HG02798 (cell line): ENCODE results near the gene PDE2A.

Experiments used
- ATAC-seq: cut with Tn5 transposase; IDR thresholded peaks from one replicate; pipeline ENCODE4 v1.9.1; 2021; ENCODE audit warnings: mild to moderate bottlenecking; ENCODE audit not compliant: unreplicated experiment, poor library complexity

PDE2A gene

DNA sequence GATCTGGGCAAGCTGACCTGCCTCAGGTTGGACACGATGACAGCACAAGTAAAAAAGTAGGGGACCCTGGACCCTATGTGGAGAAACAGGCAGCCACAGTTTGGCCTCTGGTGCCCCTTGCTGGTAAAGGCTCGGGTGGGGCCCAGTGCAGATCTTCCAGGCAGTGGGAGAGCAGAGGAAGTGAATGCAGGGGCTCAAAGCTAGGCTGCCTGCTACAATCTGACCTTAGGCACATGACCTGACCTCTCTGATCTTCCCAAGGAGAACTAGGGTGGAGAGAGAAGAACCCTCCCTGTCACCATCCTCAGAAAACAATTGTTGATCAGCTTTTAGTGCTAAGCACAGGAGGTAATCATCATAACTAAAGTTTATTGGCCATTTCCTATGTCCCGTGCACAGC, 76.5 kb downstream of the PDE2A start:
- no peak for ATAC-seq

DNA sequence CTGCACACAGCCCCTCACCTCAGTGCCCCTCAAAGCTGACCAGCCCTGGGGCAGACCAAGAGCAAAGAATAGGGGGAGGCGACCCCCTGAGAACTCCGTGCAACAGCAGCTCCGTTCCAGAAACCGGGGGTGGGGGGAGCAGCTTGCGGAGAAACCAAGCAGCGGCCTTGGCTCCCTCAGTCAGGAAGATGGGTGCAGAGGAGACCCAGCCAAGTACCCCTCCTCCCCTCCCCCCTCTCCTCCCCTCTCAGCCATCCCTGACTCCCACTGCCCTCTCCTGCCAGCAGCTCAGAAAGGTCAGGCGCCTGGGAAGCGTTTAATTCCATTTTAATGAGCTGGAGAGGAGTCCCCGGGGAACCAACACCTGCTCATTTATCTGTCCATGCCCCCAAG, 78.9 kb downstream of the PDE2A start:
- ATAC-seq = no peak

DNA sequence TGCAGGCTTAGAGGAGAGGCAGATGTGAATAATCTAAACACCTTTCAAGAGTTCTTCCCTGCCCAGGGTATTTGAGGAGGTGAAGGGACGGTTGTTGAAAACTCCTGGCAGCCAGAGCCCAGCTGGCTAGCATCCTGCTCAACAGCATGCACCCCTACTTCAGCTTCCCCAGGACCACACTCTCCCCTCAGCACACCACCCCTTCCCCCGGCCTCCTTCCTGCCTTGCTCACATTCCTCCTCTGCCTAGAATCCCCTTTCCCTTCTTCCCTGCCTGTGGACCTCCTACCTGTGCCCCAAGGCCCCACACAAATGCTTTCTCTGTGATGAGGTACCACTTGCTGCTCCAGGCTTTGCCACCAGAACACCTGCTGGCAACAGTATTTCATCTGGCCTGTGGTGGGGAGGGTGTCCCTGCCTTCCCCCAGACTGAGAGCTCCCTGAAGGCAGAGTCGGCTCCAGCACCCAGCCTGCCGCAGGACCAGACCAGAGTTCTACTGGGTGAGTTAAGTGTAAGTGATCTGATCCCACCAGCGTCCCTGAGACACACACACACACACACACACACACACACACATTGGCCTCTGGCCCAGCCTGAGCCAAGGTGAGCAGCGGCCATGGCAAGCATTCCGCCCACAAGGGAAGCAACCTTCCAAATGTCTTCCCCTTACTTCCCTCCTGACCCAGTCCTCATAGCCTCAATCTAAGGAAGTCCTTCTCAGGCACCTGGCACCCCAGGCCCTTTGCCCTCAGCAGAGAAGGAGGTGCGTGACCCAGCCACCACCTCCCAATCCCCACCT, 79.5 kb downstream of the PDE2A start:
- ATAC-seq = no peak

DNA sequence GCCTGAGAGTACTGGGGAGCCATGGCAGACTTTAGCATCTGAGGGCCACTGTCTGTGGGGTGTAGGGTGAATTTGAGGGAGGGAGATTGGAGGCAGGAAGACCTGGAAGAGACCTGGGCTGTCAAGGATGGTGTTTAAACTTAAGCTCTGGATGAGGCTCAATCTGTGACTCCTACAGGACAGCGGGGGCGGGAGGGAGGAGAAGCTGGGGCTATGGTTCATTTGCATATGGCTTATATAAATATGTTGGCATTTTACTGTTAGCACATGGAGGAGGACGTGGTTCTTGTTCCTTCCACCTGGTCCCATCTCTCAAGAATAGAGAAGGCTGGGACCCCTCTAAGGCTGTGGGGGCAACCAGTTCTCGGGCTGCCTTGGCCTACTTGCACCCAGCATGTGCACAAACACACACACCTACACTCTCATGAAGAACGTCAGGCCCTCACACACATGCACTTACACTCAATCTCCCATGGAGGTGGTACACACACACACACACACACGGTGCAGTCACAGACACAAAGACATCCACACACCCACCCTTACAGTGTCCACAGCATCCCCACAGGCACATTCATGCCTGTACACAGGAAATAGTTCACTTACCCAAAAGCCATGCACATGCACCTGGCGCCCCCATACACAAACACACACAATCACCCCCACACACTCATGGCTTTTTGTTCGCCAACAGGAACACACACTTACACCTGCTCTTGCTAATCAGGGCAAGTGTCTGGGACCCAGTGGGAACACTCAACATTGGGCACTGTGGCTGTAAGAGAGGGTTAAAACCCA, 81.3 kb downstream of the PDE2A start:
- no peak for ATAC-seq

DNA sequence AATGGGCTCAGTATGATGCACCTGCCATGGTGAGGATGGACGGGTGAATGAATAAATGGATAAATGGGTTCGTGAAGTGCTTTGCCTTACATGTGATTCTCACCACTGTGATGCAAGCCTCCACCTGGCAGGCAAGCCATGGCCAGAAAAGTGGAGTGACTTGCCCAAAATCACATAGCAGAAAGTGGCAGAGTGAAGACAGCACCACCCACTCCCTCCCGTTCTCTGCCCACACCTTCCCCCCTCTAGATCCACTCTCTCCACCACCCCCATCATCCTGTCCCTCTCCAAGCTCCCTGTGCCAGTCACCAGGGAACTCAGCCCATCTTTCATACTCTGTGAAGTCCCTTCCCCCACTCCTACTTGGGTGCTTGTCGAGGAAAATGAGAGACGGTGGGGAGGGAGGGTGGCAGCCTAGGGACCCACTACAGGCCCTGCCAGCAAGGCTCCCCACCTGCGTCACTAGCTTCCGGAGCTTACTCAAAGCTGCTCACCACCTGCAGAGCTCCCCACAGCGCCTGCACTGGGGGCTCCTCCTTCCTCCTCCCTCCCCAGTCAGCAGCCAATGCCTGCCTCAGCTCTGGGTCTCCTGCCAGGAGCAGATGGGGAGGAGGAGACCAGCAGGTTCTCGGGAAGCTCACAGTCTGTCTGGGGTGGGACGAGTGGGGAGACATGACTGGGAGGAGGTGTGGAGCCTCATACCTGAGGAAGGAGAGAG, 82.3 kb downstream of the PDE2A start:
- no peak for ATAC-seq

DNA sequence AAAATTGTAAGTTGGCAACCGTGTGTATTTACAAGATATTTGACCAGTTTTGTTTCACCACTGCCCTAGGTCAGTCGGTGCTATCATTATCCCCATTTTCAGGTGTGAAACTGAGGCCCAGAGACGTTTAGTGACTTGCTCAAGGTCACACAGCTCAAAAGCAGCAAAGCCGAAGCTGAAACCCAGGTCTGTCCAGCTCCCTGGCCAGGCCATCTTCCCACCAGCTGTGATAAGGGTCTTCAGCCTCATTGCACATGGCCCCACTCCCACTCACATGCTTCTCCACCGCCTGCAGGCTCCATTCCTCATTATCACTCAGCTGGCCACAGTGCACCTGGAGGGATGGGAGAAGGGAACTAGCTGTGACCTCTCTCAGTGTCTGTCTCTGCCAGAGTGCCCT, 83.2 kb downstream of the PDE2A start:
- no peak for ATAC-seq

DNA sequence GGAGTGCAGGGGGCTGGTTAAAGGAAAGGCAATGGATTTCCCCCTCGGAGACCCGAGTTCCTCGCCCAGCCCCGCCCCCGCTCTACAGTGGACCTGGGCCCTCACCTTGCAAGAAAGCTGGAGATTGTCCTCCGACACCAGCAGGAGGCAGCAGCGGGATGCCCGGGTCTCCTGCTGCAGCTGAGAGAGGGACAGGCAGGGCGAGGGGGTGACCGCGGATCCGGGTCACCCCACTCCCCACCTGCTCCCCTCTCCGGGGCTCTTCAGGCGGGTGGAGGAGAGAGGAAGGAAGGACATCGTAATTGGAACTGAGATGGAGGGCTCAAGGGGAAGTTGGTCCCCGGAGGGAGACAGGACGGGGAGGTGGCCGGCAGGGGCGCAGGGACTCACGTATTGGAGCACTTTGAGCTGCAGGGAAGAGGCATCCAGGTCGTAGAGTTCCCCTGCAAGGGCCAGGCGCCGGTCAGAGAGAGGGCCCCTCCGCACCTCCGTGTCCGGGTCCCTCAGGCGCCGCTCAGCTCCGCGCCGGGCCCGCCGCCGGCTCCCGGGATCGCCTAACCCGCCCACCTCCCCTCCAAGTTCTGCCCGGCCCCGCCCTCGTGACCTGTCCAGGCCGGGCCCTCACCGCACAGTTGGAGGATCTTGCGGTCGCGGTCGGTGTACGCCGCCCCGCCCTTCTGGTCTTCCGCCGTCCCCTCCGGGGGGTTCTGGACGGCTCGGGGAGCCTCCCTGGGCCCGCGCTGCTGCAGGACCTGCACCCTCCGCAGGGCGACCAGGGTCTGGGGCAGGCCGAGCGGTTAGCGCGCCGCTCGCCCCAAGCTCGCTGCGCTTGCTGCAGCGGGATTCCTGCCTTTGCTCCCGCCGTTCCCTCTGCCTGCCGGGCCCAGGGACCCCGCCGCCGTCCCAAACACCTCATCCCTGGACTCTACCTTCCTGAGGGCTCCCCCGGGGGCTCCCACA, 84.1 kb downstream of the PDE2A start:
- no peak for ATAC-seq

DNA sequence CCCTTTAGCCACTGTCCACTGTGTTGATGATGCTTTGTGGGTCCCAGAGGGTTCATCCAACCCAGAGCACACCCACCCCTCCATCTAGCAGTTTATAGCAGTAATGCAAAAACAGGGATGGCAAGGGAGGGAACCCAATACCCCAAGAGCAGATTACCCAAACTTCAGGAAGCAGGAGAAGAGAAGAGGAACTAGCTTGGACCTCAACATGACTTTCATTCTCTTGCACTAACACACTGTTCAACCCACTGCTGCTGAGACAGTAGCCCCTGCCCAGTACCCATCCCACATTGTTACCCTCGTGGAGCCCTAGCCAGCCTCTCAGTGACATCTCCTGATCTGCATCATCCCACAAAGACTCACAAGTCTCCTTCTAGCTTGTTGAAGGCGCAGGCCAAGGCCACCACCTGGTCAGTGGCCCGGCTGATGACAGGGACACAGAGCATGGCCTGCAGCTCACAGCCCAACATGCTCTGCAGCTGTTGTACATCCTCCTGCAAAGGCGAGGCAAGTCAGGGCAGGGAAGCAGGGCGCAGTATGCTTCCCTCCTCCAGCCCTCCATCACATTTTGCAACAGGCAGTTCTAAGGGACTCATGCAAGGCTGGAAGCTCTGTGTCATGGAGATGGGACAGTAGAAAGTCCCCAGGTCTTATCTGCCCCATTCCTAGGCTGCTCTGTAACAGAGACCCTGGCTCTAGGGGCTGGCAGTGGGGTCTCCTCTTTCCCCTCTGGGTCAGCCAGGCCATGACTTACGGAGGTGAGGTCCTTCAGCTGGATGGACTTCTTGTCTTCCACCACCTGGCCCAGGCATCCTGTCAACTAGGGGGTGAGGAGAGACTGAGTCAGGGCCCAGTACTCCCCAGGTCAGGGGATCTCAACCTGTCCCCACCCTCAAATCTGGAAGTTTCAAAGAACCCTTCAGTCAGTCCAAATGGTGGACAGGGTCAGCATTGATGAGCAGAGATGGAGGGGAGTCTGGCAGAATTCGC, 85.5 kb downstream of the PDE2A start:
- ATAC-seq = no peak

DNA sequence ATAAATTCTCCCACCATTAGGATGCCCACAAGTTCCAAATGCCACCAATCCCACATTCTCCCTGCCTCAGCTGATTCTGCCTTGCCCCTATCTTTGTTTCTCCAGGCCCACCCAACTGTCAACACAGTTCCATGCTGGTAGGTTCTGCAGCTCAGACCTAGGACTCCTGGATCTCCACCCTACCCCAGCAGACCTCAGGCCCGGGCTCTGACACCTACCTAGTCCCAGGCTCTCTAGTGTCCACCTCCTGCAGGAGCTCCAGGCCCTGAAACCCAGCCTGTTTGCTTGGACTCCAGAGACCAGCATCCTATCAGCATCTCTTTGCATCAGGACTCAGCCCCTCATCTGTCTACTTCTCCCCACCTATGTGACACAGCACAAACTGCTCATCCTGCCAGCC, 86.5 kb downstream of the PDE2A start:
- ATAC-seq = no peak

DNA sequence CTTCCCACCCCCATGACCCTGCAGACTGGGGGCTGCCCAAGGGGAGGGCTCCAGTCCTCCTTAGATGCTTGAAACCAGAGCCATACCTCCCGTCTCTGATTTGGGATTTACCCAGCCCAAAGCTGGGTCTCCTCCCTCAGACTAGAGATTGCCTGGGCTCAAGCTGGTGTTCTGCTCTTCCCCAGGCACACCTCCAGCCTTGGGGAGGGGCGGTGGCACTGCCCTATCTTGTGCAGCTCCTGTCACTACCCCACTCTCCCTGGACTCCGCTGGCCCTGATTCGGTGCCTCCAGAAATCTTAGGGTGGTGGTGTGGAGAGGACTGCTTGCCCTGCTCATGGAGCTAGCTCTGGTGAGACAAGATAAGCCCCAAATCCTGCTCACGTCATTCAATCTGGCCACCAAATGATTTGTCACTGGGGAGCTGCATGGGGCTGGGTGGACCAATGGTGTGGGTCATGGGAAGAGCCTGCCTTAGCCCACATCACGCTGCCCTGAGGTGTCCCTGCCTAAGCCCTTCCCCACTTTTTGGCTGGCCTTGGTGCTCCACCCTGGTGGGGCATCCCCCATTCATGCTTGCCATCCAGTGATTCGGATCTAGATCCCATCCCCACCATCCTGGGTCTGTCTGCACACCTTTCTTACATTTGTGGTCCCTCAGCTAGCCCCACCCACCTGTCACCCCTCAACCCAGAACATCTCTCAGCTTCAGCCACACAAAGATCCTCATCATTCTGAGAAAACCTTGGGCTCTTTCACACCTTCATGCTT, 87.7 kb downstream of the PDE2A start:
- no peak for ATAC-seq

DNA sequence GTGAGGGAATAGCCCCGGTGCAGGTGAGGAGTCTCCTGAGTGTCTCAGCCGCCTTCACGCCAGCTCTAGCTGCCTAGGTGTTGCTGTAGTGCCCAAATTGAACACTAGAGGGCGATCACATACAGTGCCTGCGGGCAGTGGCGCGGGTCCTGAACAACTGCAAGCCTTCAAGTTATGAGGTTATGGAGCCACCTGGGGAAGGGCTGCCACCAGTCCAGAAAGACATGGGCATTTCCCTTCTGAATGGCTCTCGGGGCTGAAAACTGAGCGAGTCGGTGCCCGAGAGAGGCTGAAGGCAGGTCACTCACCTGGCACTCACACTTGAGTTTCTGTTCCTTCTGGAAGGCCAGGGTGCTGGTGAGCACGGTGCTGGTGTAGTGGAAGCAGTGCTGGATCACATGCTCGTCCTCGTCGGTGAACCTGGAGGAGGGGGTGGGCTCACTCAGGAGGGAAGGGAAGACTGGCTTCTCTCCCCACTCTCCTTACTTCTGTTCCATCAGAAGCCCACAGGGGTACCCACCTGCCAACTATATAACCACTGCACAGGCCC, 88.4 kb downstream of the PDE2A start:
- peak; percentile 59 for ATAC-seq

DNA sequence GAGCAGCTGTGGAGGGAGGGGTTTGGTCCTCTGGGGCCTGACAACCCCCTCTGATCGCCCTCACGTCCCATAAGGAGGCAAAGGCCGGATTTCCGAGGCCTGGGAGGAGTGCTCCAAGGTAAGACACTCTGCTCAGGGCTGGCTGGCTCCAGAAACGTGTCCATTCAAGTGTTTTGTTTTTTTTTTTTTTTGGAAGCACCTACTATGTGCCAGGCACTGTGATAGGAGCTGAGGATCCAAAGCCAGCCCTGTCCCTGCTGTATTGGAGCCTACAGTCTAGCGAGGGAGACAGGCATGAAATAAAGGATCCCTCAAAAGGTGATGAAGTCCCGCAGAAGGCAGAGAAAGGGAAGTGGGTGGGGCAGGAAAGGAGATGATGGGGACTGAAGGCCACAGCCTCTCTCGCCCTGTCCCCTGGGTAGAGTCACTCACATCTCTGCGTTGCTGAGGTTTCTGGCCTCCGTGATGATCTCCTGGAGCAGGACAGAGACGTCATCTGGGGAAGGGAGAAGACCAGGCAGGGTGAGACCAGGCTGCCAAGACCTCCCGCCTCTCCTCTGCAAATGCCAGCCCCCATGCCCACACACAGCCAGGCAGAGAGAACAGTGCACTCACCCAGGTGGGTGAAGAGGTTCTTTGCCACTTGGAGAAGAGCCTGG, 89.2 kb downstream of the PDE2A start:
- no peak for ATAC-seq

DNA sequence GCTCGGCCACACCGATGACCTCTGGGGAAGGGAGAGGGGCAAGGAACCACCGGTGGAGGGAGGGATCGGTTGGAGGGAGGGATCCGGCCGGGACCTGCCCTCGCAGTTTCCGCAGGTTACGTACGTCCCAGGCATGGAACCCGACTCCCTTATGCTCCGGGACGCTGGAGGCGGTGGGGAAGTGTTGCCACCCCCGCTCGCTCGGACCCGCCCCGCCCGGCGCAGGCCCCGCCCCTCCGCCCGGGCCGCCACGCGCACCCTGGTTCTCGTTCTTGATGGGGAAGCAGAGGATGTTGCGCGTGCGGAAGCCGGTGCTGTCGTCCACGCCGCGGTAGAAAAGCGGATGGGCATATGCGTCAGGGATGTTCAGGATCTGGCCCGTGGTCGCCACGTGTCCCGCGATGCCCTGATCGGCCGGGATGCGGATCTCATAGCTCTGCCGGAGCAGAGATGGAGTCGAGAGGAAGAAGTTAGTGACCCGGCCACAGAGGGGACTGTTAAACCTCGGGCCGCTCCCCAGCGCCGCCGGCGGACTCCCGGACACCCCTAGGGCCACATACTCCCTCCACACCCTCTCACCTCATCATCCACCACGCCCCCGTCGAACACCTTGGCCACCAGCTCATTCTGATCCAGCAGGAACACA, 89.8 kb downstream of the PDE2A start:
- ATAC-seq = no peak

DNA sequence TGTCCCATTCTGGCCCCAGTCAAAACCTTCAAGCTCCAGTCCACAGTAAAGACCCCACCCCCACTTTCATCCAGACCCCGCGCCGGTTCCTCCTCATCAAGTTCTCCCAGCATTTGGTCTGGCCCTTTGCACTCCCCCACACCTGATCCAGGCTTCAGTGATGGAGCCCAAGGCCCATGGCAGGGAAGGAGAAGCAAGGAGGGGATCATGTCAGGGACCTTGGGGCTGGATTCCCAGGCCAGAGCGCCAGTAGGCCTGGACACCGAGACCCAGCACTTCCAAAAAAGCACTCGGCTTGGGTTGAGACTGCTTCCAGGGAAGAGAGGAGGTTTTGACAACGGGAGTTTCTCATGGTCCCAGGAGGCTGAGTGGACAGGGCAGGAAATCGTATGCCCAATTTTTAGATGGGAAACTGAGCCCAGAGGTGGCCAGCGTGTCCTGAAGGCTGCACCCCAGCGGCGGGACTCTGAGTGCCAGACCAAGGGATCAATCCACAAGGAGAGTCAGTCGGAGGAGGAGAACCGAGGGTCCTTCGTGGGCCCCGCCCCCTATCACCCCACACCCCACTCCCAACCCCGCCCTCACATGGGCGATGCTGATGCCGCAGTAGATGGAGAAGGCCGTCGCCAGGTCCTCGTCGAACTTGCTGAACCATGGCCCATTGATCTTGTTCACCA, 90.5 kb downstream of the PDE2A start:
- no peak for ATAC-seq

DNA sequence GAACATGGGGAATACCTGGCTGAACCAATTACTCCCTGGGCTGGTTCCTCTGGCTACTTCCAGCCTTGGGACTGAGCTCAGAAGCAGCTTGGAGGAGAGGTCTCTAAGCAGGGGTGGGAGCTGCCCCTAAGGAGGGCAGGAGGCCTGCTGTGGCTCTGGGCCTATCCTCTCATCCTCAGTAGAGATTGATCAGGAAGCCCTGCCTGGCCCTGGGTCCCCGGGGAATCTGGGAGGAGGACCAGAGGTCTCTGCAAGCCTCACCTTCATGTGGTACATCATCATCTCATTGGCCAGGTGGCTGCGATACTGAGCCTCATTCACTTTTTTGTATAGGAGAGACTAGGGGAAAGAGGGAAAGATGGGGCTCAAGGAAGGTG, 91.1 kb downstream of the PDE2A start:
- ATAC-seq = no peak
